Cardiac muscle cell (in vitro differentiated cells and primary cell): ENCODE measurements around the gene MESD. TPM values are rescaled to one million over a fixed set of nuclear protein-coding genes. Genes with fewer than 3 reads are reported as not detected.

Experiments
- DNase-seq, 2 donors: peaks; one replicate each; pipeline versions ENCODE4 v3.0.0 to v3.0.0-alpha.2; 2010 to 2017; ENCODE audit warnings: low read depth in 1 of 2, low spot score in 1 of 2
- H3K27ac ChIP-seq: fragments of 200-600 bp; sonication (generic); 2 replicates; pipeline ENCODE4 v1.5.1; 2016
- H3K27me3 ChIP-seq: fragments of 200-600 bp; sonication (generic); 2 replicates; pipeline ENCODE4 v1.6.0; 2016; ENCODE audit warnings: control low read depth
- H3K36me3 ChIP-seq: fragments of 200-600 bp; sonication (generic); 2 replicates; pipeline ENCODE4 v1.5.1; 2016; ENCODE audit warnings: control low read depth
- H3K4me1 ChIP-seq: fragments of 200-600 bp; sonication (generic); 2 replicates; pipeline ENCODE4 v1.8.1; 2017; ENCODE audit warnings: low read depth, mild to moderate bottlenecking, mixed run types
- H3K4me3 ChIP-seq: fragments of 200-600 bp; sonication (generic); 2 replicates; pipeline ENCODE4 v1.5.1; 2016; ENCODE audit warnings: mild to moderate bottlenecking
- H3K9me3 ChIP-seq: fragments of 200-600 bp; sonication (generic); 2 replicates; pipeline ENCODE4 v1.5.1; 2017; ENCODE audit warnings: low read depth, mild to moderate bottlenecking, control low read depth
- polyA plus RNA-seq: library from polyadenylated mRNA; unstranded; fragments of >200 nt; fragmentation: Nextera tagmentation; extraction: Ambion mirVana; gene quantifications from 2 replicates; pipeline ENCODE4 v1.2.1, GENCODE V29; 2016
- total RNA-seq: library from RNA; depleted of rRNA; stranded (reverse); fragments of >200 nt; gene quantifications from 2 replicates; pipeline ENCODE4 v1.2.3, GENCODE V29; 2016
- TF ChIP-seq, protein P1 (sequence below): IDR thresholded peaks from 2 replicates; pipeline ENCODE4 v1.5.1; 2012; ENCODE audit warnings: low read depth, mild to moderate bottlenecking, low read length

The MESD gene
- total and polyA plus RNA-seq, 2 experiments from 2014 or later = 20.1 to 35.8 TPM

GRCh38 chr15:80929225-80929624, 60.4 kb downstream of the MESD start:
- no peak overlapping the region for H3K4me3 ChIP-seq
- H3K27me3 ChIP-seq = no peaks in the 10 kb centered on the region
- no peaks in the 10 kb centered on the region for H3K36me3 ChIP-seq
- H3K9me3 ChIP-seq = no peaks in the 10 kb centered on the region
- no peaks in the 10 kb centered on the region for H3K4me1 ChIP-seq
- H3K27ac ChIP-seq = no peak overlapping the region
- TF ChIP-seq, protein P1, sequence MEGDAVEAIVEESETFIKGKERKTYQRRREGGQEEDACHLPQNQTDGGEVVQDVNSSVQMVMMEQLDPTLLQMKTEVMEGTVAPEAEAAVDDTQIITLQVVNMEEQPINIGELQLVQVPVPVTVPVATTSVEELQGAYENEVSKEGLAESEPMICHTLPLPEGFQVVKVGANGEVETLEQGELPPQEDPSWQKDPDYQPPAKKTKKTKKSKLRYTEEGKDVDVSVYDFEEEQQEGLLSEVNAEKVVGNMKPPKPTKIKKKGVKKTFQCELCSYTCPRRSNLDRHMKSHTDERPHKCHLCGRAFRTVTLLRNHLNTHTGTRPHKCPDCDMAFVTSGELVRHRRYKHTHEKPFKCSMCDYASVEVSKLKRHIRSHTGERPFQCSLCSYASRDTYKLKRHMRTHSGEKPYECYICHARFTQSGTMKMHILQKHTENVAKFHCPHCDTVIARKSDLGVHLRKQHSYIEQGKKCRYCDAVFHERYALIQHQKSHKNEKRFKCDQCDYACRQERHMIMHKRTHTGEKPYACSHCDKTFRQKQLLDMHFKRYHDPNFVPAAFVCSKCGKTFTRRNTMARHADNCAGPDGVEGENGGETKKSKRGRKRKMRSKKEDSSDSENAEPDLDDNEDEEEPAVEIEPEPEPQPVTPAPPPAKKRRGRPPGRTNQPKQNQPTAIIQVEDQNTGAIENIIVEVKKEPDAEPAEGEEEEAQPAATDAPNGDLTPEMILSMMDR = no peak
- DNase-seq = peak in 1 of 2 donors; percentile 58

DNA sequence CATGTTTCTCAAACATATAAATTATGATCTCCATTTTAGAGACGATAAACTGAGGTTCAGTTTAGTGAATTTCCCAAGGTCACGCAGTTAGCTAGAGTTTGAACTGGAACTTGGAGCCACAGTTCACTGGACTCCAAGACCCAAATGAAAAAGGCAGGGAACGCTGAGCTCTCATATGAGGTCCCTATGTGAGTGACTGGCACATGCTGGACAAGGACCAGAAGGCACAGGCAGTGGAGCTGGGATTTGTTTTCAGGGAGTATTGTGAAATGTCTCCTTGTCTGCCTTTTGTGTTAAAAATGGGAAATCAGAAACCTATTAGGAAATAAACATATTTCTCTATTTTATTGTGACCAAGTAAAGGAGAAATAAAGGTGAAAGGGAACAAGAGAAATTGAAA, 63.5 kb downstream of the MESD start:
- no peaks in the 10 kb centered on the region for H3K4me1 ChIP-seq
- TF ChIP-seq, protein P1 = no peak
- no peaks in the 10 kb centered on the region for H3K9me3 ChIP-seq
- H3K4me3 ChIP-seq = no peak overlapping the region
- no peak overlapping the region for H3K27ac ChIP-seq
- no peaks in the 10 kb centered on the region for H3K27me3 ChIP-seq
- DNase-seq = no peak
- no peaks in the 10 kb centered on the region for H3K36me3 ChIP-seq

DNA sequence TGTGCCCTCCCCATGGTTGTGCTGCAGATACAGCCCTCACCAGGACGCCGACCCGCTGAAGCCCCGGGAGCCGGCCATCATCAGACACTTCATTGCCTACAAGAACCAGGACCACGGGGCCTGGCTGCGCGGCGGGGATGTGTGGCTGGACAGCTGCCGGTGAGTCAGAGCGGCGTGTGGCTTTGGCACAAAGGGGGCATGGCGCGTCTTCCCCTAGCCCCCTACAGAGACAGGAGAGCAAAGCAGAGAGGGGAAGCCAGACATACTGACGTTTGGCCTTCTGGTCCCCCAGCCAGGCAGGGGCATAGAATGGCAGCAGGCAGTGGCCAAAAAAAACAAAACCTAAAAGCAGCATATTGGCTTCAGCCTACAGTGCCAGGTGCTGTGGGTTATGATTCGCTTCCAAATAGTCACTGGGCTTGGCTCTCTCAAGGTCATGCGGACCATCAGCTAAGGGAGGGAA, 64.0 kb downstream of the MESD start:
- Histone ChIP-seq H3K4me3 (no peak overlapping the region), H3K27ac (no peak overlapping the region), H3K9me3 (no peaks in the 10 kb centered on the region), H3K4me1 (no peaks in the 10 kb centered on the region), H3K36me3 (no peaks in the 10 kb centered on the region), H3K27me3 (no peaks in the 10 kb centered on the region)
- no peak for DNase-seq
- TF ChIP-seq, protein P1 = no peak

- DNase-seq = no peak
- Histone ChIP-seq H3K9me3 (no peaks in the 10 kb centered on the region), H3K36me3 (no peaks in the 10 kb centered on the region), H3K4me3 (no peak overlapping the region), H3K4me1 (no peaks in the 10 kb centered on the region), H3K27me3 (no peaks in the 10 kb centered on the region), H3K27ac (no peak overlapping the region)
- TF ChIP-seq, protein P1 = no peak
Measured at GRCh38 chr15:80924278-80924677, 65.3 kb downstream of the MESD start.

DNA sequence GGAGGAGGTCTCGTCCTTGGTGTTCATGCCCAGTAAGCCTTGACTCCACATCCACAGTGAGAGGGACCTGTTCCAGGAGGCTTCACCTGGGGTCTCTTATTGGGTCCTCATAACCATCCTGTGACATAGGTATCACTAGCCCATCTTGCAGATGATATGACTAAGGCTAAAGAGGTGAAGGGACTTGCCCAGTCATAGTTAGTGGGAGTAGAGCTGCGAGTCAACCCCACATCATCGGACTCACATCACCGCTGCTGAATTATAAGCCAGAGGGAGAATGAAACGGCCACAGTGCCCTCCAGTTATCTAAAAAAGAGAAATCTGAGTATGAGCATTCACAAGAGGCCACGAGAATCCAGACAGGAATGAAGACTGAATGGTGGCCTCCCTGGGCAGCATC, 66.0 kb downstream of the MESD start:
- Histone ChIP-seq H3K4me1 (no peaks in the 10 kb centered on the region), H3K27me3 (no peaks in the 10 kb centered on the region), H3K4me3 (no peak overlapping the region), H3K27ac (no peak overlapping the region), H3K36me3 (no peaks in the 10 kb centered on the region), H3K9me3 (no peaks in the 10 kb centered on the region)
- no peak for DNase-seq
- TF ChIP-seq, protein P1 = no peak
